Left lung (tissue), 10 donors: ENCODE results near the gene TECR. TPM values are rescaled to one million over a fixed set of nuclear protein-coding genes. Genes with fewer than 3 reads are reported as not detected.

Experiments used
- ATAC-seq: fragments of 200-7000 bp; cut with Tn5 transposase; one replicate; pipeline ENCODE4 v1.9.1; 2020; ENCODE audit warnings: moderate library complexity
- DNase-seq, 4 donors: peaks; one replicate each; pipeline ENCODE4 v3.0.0-alpha.2; 2013 to 2020
- H3K27ac ChIP-seq, 2 donors: fragments of 200-600 bp; sonication (generic) in 1 of 2; one replicate each; pipeline versions ENCODE4 v1.5.0 to v1.8.0; 2020 to 2021
- H3K27me3 ChIP-seq, 2 donors: fragments of 200-600 bp; sonication (generic) in 1 of 2; one replicate each; pipeline versions ENCODE4 v1.5.0 to v1.8.0; 2020 to 2021
- H3K36me3 ChIP-seq, 2 donors: fragments of 200-600 bp; sonication (generic) in 1 of 2; one replicate each; pipeline versions ENCODE4 v1.5.0 to v1.8.0; 2020 to 2021
- H3K4me1 ChIP-seq, 2 donors: fragments of 200-600 bp; one replicate each; pipeline ENCODE4 v1.8.0; 2021
- H3K4me3 ChIP-seq, 2 donors: fragments of 200-600 bp; sonication (generic) in 1 of 2; one replicate each; pipeline versions ENCODE4 v1.5.0 to v1.8.0; 2020 to 2021; ENCODE audit warnings: mild to moderate bottlenecking in 1 of 2
- H3K9me3 ChIP-seq, 2 donors: fragments of 200-600 bp; sonication (generic) in 1 of 2; one replicate each; pipeline versions ENCODE4 v1.5.0 to v1.8.0; 2020 to 2021
- intact Hi-C, 2 donors: fragments of 100-400 bp; cut with DNase I; formaldehyde crosslinking; loops; one replicate each; pipeline versions ENCODE4 v1.11.2 to v1.14.2; 2022
- polyA plus RNA-seq, 6 donors: library from polyadenylated mRNA; unstranded; fragments of 120-200 nt; gene quantifications; one replicate each; pipeline ENCODE4 v1.2.1, GENCODE V29; 2013; ENCODE audit not compliant: insufficient read length in 6 of 6
- total RNA-seq, 2 donors: library from RNA; stranded (reverse); fragmentation: NEBNext Ultra II Directional; extraction: Animal tissue kit (Norgen Biotek cat#: 25700); gene quantifications; one replicate each; pipeline ENCODE4 v1.2.1, GENCODE V29; 2021
- TF ChIP-seq, protein P1 (sequence below), 2 donors: fragments of 200-600 bp; sonication (generic) in 1 of 2; IDR thresholded peaks; one replicate each; pipeline versions ENCODE4 v1.5.0 to v1.8.0; 2021; ENCODE audit warnings: antibody characterized with exemption in 2 of 2
- donor health status: DM: no; HTN: yes; CAD: no.
- donor health status: DM: no; HTN: no; CAD: no.

The TECR gene
- total and polyA plus RNA-seq, 8 donors: 77.8 to 122 (median 90.0) TPM

DNA sequence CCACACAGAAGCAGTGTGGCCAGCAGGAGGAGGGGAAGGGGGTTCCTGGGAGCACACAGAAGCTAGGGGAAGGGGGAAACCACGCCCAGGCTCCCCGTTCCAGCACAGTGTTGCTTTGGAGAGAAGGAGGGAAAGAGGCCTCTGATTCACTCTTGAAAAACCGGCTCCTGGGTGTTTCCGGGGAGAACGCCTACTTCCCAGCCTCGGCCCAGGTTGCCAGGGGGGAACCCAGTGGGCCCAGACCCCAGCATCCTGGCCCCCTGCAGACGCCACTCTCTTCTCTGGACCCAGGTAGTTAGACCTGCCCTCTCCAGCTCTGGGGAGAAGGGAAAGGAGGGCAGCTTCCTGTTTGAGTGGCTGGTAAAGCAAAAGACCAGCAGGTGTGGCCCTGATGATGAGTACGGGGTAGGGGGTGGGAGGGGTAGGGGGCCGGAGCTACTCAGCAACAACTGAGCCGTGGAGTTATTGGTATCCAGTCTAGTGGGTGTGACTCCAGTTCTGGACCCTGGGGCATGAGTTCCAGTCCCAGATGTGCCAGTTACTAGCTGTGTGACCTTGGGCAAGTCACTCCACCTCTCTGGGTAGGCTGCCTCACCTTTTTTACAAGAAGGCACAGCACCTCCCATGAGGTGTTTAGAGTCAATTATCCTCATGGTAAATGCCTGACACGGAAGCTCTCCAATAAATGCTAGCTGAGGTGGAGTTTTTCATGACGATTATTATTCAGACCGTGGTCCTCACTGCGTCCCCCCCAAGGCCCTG, 34.3 kb upstream of the TECR start:
- TF ChIP-seq, protein P1, sequence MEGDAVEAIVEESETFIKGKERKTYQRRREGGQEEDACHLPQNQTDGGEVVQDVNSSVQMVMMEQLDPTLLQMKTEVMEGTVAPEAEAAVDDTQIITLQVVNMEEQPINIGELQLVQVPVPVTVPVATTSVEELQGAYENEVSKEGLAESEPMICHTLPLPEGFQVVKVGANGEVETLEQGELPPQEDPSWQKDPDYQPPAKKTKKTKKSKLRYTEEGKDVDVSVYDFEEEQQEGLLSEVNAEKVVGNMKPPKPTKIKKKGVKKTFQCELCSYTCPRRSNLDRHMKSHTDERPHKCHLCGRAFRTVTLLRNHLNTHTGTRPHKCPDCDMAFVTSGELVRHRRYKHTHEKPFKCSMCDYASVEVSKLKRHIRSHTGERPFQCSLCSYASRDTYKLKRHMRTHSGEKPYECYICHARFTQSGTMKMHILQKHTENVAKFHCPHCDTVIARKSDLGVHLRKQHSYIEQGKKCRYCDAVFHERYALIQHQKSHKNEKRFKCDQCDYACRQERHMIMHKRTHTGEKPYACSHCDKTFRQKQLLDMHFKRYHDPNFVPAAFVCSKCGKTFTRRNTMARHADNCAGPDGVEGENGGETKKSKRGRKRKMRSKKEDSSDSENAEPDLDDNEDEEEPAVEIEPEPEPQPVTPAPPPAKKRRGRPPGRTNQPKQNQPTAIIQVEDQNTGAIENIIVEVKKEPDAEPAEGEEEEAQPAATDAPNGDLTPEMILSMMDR (IDR thresholded peaks at IDR 0.05): no peak
- no peak for DNase-seq

DNA sequence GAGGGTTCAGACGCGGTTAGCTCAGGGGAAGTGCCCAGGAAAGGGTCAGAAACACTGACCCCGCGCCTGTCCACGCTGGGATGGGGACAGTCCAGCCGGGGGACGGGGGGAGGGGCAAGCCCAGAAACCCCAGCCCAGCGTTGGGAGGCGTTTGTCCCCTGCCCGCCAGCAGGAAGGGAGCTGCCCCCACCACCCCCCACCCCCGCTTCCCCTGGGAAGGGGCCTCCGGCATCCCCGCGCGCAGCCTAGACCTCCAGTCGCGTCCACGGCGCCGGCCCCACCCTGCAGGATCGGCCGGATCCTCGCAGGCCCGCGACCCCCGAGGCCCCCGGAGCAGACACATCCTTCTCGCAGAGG, 33.7 kb upstream of the TECR start:
- H3K36me3 ChIP-seq: peaks cover 0 to 15% of the 10 kb centered on the region in 2 donors
- H3K27ac ChIP-seq: peak overlapping the region; percentile 62 to 75
- DNase-seq (no peak), ATAC-seq (no peak)
- peak overlapping the region; percentile 85 to 87 for H3K4me3 ChIP-seq
- peaks cover 18 to 34% of the 10 kb centered on the region in 2 donors for H3K4me1 ChIP-seq
- TF ChIP-seq, protein P1 (IDR thresholded peaks at IDR 0.05): no peak
- no peaks in the 10 kb centered on the region for H3K9me3 ChIP-seq
- H3K27me3 ChIP-seq: no peaks in the 10 kb centered on the region
- intact Hi-C loops: no loop called here

More for the DNA sequence above, 34.3 kb upstream of the TECR start:
- Histone ChIP-seq H3K4me1 (peaks cover 18 to 34% of the 10 kb centered on the region in 2 donors), H3K36me3 (peaks cover 0 to 21% of the 10 kb centered on the region in 2 donors), H3K27me3 (no peaks in the 10 kb centered on the region), H3K27ac (peak overlapping the region; percentile 62 to 75), H3K4me3 (peak overlapping the region; percentile 85 to 87), H3K9me3 (no peaks in the 10 kb centered on the region)
- intact Hi-C loops: no loop called here
- peak; percentile 2 for ATAC-seq

DNA sequence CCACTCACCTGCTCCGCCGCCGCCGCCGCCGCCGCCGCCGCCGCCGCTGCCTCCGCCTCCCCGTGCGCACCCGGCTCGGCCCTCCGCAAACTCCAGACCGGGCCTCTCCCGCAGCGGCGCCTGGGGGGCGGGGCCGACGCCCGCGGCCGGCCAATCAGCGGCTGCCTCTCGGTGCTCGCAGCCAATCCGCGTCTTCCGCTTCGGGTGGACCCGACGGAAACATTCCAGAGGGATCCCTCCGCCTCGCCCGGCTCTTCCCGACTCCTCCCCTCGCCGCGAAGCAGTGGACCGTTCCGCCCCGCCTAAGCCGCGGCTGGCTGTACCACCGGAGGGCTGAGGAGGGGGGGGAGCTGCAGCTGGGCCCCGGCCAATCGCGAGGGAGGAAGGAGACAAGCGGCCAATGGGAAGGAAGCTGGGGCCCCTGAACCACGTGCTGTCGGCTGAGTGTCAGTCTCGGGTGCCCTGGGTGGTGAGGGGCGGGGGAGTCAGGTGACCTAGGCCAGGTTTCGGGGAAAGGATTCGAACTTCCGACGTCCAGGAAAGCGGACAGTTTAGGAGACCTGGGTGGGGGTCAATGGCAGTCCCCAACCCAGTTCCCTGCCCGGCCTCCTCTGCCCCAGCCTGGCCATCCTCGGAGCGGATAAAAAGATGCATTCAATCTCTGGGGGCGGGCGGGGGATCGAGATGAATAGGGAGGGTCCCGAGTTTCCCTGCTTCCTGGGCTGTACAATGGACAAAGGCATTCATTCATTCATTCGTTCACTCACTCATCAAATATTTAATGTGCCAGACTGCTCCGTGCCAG, 33.2 kb upstream of the TECR start, which contains the start of gene GIPC1:
TSS of gene GIPC1 (minus strand) at position 99 of the 805 bp plus-strand sequence. CDS start 13,151 bp downstream, outside the sequence.
- DNase-seq: peak; percentile 94 to 99 (median 97)
- Histone ChIP-seq H3K27ac (peak within 1 kb of the TSS; percentile 75 to 76), H3K4me1 (peaks cover 18 to 34% of the 10 kb centered on the region in 2 donors), H3K36me3 (peaks cover 0 to 10% of the 10 kb centered on the region in 2 donors), H3K9me3 (no peaks in the 10 kb centered on the region), H3K4me3 (peak within 1 kb of the TSS; percentile 85 to 87), H3K27me3 (no peaks in the 10 kb centered on the region)
- TF ChIP-seq, protein P1 (IDR thresholded peaks at IDR 0.05): no peak
- peak; percentile 95 for ATAC-seq
- intact Hi-C loops: no loop called here

DNA sequence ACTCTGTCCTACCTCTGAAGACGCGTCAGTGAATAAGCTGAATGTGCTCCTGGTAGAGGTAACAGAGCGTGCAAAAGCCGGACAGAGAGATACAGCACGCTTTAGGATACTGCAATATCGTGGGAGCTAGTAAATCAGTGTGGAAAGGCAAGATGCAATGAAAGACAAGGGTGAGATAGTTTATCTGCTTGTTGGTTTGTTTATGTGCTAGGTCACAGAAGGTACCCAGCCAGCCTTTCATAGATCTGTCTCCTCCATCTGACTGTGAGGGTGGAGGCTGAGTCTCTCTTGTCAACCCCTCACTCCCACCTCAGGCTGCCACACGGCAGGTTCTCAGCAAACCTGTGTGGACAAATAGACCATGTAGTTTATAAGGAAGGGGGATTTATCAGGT, 32.6 kb upstream of the TECR start:
- Histone ChIP-seq H3K4me3 (peak overlapping the region in 1 of 2 donors; percentile 85), H3K9me3 (no peaks in the 10 kb centered on the region), H3K36me3 (peaks cover 0 to 4% of the 10 kb centered on the region in 2 donors), H3K27ac (peak overlapping the region; percentile 75 to 76), H3K4me1 (peaks cover 18 to 34% of the 10 kb centered on the region in 2 donors), H3K27me3 (no peaks in the 10 kb centered on the region)
- TF ChIP-seq, protein P1 (IDR thresholded peaks at IDR 0.05): no peak
- peak; percentile 3 for ATAC-seq
- DNase-seq: no peak
- intact Hi-C loops: no loop called here
